ENCODE results near the gene PRPF4.
A peak's percentile ranks its signal among the peaks of the same experiment; 100 is the strongest.

PRPF4 gene

DNA sequence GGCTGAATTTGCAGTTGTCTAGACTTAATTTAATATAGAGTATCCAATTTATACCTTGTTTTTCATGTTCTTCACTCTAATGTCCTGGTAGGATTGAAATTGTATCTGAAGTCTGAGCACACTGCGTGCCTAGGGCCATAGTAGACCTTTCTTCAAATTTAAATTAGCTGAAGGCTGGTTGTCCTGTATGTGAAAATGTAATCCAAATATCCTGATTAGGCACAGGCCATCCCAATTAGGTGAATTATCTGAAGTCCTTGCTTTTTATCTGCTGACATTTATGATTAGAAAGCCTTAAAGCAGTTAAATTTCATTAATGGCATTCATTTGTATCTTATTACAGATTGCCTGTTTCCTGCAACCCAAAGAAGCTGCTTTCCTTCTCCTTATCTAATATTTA lies 20.5 kb upstream of the PRPF4 start:
- no peak overlapping the region for H3K4me3 ChIP-seq (replicated peaks; ENCODE audit: insufficient read depth, low read length)
- H3K27me3 ChIP-seq (ENCODE audit: insufficient read depth, poor library complexity, severe bottlenecking): no peaks in the 10 kb centered on the region
- DNase-seq (ENCODE audit: low read depth in 1 of 2, low spot score in 1 of 2): no peak
- H3K27ac ChIP-seq (replicated peaks): peak overlapping the region; percentile 14; the same call in 1 of the 2 replicates
- TF ChIP-seq GABPA (IDR thresholded peaks at IDR 0.05; ENCODE audit: low read depth) (no peak), POLR2AphosphoS5 (IDR thresholded peaks at IDR 0.05; ENCODE audit: low read depth) (no peak), SPI1 (IDR thresholded peaks at IDR 0.05; ENCODE audit: borderline replicate concordance, low read depth) (no peak)
- TF ChIP-seq, protein P1, sequence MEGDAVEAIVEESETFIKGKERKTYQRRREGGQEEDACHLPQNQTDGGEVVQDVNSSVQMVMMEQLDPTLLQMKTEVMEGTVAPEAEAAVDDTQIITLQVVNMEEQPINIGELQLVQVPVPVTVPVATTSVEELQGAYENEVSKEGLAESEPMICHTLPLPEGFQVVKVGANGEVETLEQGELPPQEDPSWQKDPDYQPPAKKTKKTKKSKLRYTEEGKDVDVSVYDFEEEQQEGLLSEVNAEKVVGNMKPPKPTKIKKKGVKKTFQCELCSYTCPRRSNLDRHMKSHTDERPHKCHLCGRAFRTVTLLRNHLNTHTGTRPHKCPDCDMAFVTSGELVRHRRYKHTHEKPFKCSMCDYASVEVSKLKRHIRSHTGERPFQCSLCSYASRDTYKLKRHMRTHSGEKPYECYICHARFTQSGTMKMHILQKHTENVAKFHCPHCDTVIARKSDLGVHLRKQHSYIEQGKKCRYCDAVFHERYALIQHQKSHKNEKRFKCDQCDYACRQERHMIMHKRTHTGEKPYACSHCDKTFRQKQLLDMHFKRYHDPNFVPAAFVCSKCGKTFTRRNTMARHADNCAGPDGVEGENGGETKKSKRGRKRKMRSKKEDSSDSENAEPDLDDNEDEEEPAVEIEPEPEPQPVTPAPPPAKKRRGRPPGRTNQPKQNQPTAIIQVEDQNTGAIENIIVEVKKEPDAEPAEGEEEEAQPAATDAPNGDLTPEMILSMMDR (IDR thresholded peaks at IDR 0.05; ENCODE audit: insufficient read depth, low read length): no peak
- TF ChIP-seq, protein P2, sequence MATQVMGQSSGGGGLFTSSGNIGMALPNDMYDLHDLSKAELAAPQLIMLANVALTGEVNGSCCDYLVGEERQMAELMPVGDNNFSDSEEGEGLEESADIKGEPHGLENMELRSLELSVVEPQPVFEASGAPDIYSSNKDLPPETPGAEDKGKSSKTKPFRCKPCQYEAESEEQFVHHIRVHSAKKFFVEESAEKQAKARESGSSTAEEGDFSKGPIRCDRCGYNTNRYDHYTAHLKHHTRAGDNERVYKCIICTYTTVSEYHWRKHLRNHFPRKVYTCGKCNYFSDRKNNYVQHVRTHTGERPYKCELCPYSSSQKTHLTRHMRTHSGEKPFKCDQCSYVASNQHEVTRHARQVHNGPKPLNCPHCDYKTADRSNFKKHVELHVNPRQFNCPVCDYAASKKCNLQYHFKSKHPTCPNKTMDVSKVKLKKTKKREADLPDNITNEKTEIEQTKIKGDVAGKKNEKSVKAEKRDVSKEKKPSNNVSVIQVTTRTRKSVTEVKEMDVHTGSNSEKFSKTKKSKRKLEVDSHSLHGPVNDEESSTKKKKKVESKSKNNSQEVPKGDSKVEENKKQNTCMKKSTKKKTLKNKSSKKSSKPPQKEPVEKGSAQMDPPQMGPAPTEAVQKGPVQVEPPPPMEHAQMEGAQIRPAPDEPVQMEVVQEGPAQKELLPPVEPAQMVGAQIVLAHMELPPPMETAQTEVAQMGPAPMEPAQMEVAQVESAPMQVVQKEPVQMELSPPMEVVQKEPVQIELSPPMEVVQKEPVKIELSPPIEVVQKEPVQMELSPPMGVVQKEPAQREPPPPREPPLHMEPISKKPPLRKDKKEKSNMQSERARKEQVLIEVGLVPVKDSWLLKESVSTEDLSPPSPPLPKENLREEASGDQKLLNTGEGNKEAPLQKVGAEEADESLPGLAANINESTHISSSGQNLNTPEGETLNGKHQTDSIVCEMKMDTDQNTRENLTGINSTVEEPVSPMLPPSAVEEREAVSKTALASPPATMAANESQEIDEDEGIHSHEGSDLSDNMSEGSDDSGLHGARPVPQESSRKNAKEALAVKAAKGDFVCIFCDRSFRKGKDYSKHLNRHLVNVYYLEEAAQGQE (IDR thresholded peaks at IDR 0.05; ENCODE audit: insufficient replicate concordance, low read depth): no peak

DNA sequence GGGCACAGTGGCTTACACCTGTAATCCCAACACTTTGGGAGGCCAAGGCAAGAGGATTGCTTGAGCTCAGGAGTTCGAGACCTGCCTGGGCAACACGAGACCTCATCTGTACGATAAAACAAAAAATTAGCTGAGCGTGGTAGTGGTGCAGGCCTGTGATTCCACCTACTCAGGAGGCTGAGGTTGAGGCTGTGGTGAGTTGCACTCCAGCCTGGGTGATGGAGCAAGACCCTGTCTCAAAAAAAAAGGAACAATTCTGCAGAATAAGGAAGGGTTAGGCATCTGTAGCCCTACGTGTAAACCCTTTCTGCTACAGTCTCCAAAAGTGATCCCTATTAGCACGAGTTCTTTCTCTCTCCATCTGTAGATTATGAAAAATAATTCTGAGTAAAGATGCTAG lies 20.0 kb upstream of the PRPF4 start:
- TF ChIP-seq SPI1 (IDR thresholded peaks at IDR 0.05; ENCODE audit: borderline replicate concordance, low read depth): peak; percentile 28; the same call in 1 of the 2 replicates
- TF ChIP-seq, protein P1 (IDR thresholded peaks at IDR 0.05; ENCODE audit: insufficient read depth, low read length): no peak
- TF ChIP-seq POLR2AphosphoS5 (IDR thresholded peaks at IDR 0.05; ENCODE audit: low read depth): peak; percentile 50
- no peak for TF ChIP-seq GABPA (IDR thresholded peaks at IDR 0.05; ENCODE audit: low read depth)
- TF ChIP-seq, protein P2 (IDR thresholded peaks at IDR 0.05; ENCODE audit: insufficient replicate concordance, low read depth): no peak
- peak in 1 of 2 experiments; percentile 87 for DNase-seq (ENCODE audit: low read depth in 1 of 2, low spot score in 1 of 2)
- Histone ChIP-seq H3K27me3 (ENCODE audit: insufficient read depth, poor library complexity, severe bottlenecking) (no peaks in the 10 kb centered on the region), H3K4me3 (replicated peaks; ENCODE audit: insufficient read depth, low read length) (no peak overlapping the region), H3K27ac (replicated peaks) (peak overlapping the region; percentile 14; the same call in 1 of the 2 replicates)

DNA sequence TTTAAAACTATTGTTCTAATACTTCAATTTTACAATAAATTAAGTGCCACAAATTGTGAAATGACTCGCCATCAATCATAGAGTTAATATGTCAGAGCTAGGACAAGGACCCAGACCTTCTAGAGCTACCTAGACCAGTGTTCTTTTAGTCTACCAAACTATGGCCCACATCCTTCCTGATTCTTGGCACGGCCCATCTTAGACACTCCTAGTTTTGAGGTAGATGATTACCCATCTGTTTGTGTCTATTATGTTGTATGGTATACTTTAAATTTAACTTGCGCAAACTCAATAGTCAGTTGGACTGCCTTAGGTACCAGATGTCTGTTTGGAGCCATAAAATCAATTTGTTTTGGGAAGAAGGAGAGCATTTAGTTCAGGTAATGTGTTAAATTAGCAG lies 17.6 kb upstream of the PRPF4 start:
- Histone ChIP-seq H3K27ac (replicated peaks) (no peak overlapping the region), H3K4me3 (replicated peaks; ENCODE audit: insufficient read depth, low read length) (no peak overlapping the region), H3K27me3 (ENCODE audit: insufficient read depth, poor library complexity, severe bottlenecking) (no peaks in the 10 kb centered on the region)
- TF ChIP-seq, protein P2 (IDR thresholded peaks at IDR 0.05; ENCODE audit: insufficient replicate concordance, low read depth): no peak
- TF ChIP-seq POLR2AphosphoS5 (IDR thresholded peaks at IDR 0.05; ENCODE audit: low read depth) (no peak), GABPA (IDR thresholded peaks at IDR 0.05; ENCODE audit: low read depth) (no peak), SPI1 (IDR thresholded peaks at IDR 0.05; ENCODE audit: borderline replicate concordance, low read depth) (no peak)
- TF ChIP-seq, protein P1 (IDR thresholded peaks at IDR 0.05; ENCODE audit: insufficient read depth, low read length): no peak
- no peak for DNase-seq (ENCODE audit: low read depth in 1 of 2, low spot score in 1 of 2)

Data from HL-60 (cell line).